ENCODE data around the gene RAC3.

Gene RAC3

GRCh38 chr17:82007228-82007494 lies 24.3 kb upstream of the RAC3 start:
- Histone ChIP-seq H3K4me1 (ENCODE audit: control insufficient read depth, insufficient read depth, low read length, poor library complexity, severe bottlenecking) (no peaks in the 10 kb centered on the region), H3K27me3 (replicated peaks; ENCODE audit: control insufficient read depth, insufficient read depth, low read length, poor library complexity, severe bottlenecking) (no peaks in the 10 kb centered on the region), H3K9me3 (ENCODE audit: control insufficient read depth, low read length) (no peaks in the 10 kb centered on the region), H3K36me3 (ENCODE audit: control insufficient read depth, insufficient read depth, low read length) (no peaks in the 10 kb centered on the region), H3K27ac (ENCODE audit: insufficient read depth, low read length, poor library complexity, severe bottlenecking) (no peak overlapping the region), H3K4me3 (ENCODE audit: insufficient read depth, low read depth, low read length, poor library complexity, severe bottlenecking) (no peak overlapping the region)
- DNase-seq, result no peak

- Histone ChIP-seq H3K27me3 (replicated peaks; ENCODE audit: control insufficient read depth, insufficient read depth, low read length, poor library complexity, severe bottlenecking) (no peaks in the 10 kb centered on the region), H3K27ac (ENCODE audit: insufficient read depth, low read length, poor library complexity, severe bottlenecking) (no peak overlapping the region), H3K4me1 (ENCODE audit: control insufficient read depth, insufficient read depth, low read length, poor library complexity, severe bottlenecking) (no peaks in the 10 kb centered on the region), H3K9me3 (ENCODE audit: control insufficient read depth, low read length) (no peaks in the 10 kb centered on the region), H3K36me3 (ENCODE audit: control insufficient read depth, insufficient read depth, low read length) (no peaks in the 10 kb centered on the region), H3K4me3 (ENCODE audit: insufficient read depth, low read depth, low read length, poor library complexity, severe bottlenecking) (no peak overlapping the region)
- no peak for DNase-seq
Observed at GRCh38 chr17:82007495-82008257, 23.8 kb upstream of the RAC3 start.

DNA sequence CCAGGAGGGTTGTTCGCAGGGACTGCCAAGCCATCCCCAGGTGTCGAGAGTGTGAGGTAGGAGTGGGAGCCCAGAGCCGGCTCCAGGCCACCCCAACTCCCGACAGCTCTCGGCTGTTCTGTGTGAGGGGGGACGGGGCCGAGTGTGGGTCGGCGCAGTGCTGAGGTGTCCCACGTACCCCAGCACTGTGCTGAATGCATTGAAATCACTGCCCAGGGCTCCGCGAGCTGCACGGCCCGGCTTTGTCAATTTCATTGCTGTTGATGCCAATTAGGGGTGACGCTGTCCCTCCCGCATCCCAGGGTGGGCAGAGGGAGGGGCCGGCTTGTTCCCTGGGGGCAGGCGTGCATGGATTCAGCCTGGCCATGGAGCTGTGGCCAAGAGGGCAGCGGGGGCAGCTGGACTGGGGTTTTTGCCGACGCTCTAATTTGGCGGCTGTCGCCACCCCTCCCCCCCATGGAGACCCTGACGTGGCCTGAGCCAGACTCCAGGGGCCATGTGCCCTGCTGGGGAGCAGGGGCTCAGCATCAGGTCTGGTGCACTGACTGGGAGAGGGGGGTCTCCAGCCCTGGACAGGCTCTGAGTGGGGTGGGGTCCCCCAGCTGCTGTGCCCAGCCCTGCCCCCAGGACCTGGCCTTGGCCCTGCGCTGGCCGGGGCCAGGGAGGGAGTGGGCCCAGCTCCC lies 23.1 kb upstream of the RAC3 start:
- no peaks in the 10 kb centered on the region for H3K36me3 ChIP-seq (ENCODE audit: control insufficient read depth, insufficient read depth, low read length)

GRCh38 chr17:82008941-82009405 lies 22.5 kb upstream of the RAC3 start:
- no peaks in the 10 kb centered on the region for H3K9me3 ChIP-seq (ENCODE audit: control insufficient read depth, low read length)
- H3K4me3 ChIP-seq (ENCODE audit: insufficient read depth, low read depth, low read length, poor library complexity, severe bottlenecking), result no peak overlapping the region
- no peaks in the 10 kb centered on the region for H3K4me1 ChIP-seq (ENCODE audit: control insufficient read depth, insufficient read depth, low read length, poor library complexity, severe bottlenecking)
- no peak for DNase-seq
- no peak overlapping the region for H3K27ac ChIP-seq (ENCODE audit: insufficient read depth, low read length, poor library complexity, severe bottlenecking)
- no peaks in the 10 kb centered on the region for H3K27me3 ChIP-seq (replicated peaks; ENCODE audit: control insufficient read depth, insufficient read depth, low read length, poor library complexity, severe bottlenecking)
- no peaks in the 10 kb centered on the region for H3K36me3 ChIP-seq (ENCODE audit: control insufficient read depth, insufficient read depth, low read length)

More for the DNA sequence above, 23.1 kb upstream of the RAC3 start:
- no peak overlapping the region for H3K4me3 ChIP-seq (ENCODE audit: insufficient read depth, low read depth, low read length, poor library complexity, severe bottlenecking)
- no peaks in the 10 kb centered on the region for H3K4me1 ChIP-seq (ENCODE audit: control insufficient read depth, insufficient read depth, low read length, poor library complexity, severe bottlenecking)
- no peaks in the 10 kb centered on the region for H3K9me3 ChIP-seq (ENCODE audit: control insufficient read depth, low read length)
- no peak for DNase-seq
- no peaks in the 10 kb centered on the region for H3K27me3 ChIP-seq (replicated peaks; ENCODE audit: control insufficient read depth, insufficient read depth, low read length, poor library complexity, severe bottlenecking)
- no peak overlapping the region for H3K27ac ChIP-seq (ENCODE audit: insufficient read depth, low read length, poor library complexity, severe bottlenecking)

DNA sequence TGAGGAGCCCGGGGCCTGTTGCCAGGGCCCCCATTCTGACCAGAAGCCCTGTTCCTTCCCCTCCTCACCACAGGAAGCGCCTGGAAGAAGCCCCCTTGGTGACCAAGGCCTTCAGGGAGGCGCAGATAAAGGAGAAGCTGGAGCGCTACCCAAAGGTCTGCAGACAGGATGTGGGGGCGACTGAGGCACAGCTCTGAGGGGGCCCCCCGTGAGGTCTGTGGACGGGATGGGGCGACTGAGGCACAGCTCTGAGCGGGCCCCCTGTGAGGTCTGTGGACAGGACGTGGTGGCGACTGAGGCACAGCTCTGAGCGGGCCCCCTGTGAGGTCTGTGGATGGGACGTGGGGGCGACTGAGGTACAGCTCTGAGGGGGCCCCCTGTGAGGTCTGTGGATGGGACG lies 22.1 kb upstream of the RAC3 start:
- H3K27ac ChIP-seq (ENCODE audit: insufficient read depth, low read length, poor library complexity, severe bottlenecking), result no peak overlapping the region
- no peaks in the 10 kb centered on the region for H3K27me3 ChIP-seq (replicated peaks; ENCODE audit: control insufficient read depth, insufficient read depth, low read length, poor library complexity, severe bottlenecking)
- no peak for DNase-seq
- no peaks in the 10 kb centered on the region for H3K36me3 ChIP-seq (ENCODE audit: control insufficient read depth, insufficient read depth, low read length)
- H3K4me3 ChIP-seq (ENCODE audit: insufficient read depth, low read depth, low read length, poor library complexity, severe bottlenecking), result no peak overlapping the region
- no peaks in the 10 kb centered on the region for H3K4me1 ChIP-seq (ENCODE audit: control insufficient read depth, insufficient read depth, low read length, poor library complexity, severe bottlenecking)
- no peaks in the 10 kb centered on the region for H3K9me3 ChIP-seq (ENCODE audit: control insufficient read depth, low read length)

GRCh38 chr17:82010575-82011525 lies 20.6 kb upstream of the RAC3 start:
- Histone ChIP-seq H3K27ac (ENCODE audit: insufficient read depth, low read length, poor library complexity, severe bottlenecking) (no peak overlapping the region), H3K4me1 (ENCODE audit: control insufficient read depth, insufficient read depth, low read length, poor library complexity, severe bottlenecking) (no peaks in the 10 kb centered on the region), H3K9me3 (ENCODE audit: control insufficient read depth, low read length) (no peaks in the 10 kb centered on the region), H3K36me3 (ENCODE audit: control insufficient read depth, insufficient read depth, low read length) (no peaks in the 10 kb centered on the region), H3K27me3 (replicated peaks; ENCODE audit: control insufficient read depth, insufficient read depth, low read length, poor library complexity, severe bottlenecking) (no peaks in the 10 kb centered on the region), H3K4me3 (ENCODE audit: insufficient read depth, low read depth, low read length, poor library complexity, severe bottlenecking) (no peak overlapping the region)
- no peak for DNase-seq

- Histone ChIP-seq H3K9me3 (ENCODE audit: control insufficient read depth, low read length) (no peaks in the 10 kb centered on the region), H3K27me3 (replicated peaks; ENCODE audit: control insufficient read depth, insufficient read depth, low read length, poor library complexity, severe bottlenecking) (no peaks in the 10 kb centered on the region), H3K4me3 (ENCODE audit: insufficient read depth, low read depth, low read length, poor library complexity, severe bottlenecking) (no peak overlapping the region), H3K36me3 (ENCODE audit: control insufficient read depth, insufficient read depth, low read length) (no peaks in the 10 kb centered on the region), H3K27ac (ENCODE audit: insufficient read depth, low read length, poor library complexity, severe bottlenecking) (no peak overlapping the region), H3K4me1 (ENCODE audit: control insufficient read depth, insufficient read depth, low read length, poor library complexity, severe bottlenecking) (no peaks in the 10 kb centered on the region)
- no peak for DNase-seq
Observed at GRCh38 chr17:82011617-82012187, 19.8 kb upstream of the RAC3 start.

GRCh38 chr17:82012261-82012639 lies 19.2 kb upstream of the RAC3 start:
- Histone ChIP-seq H3K27ac (ENCODE audit: insufficient read depth, low read length, poor library complexity, severe bottlenecking) (no peak overlapping the region), H3K4me3 (ENCODE audit: insufficient read depth, low read depth, low read length, poor library complexity, severe bottlenecking) (no peak overlapping the region), H3K36me3 (ENCODE audit: control insufficient read depth, insufficient read depth, low read length) (no peaks in the 10 kb centered on the region), H3K4me1 (ENCODE audit: control insufficient read depth, insufficient read depth, low read length, poor library complexity, severe bottlenecking) (no peaks in the 10 kb centered on the region), H3K9me3 (ENCODE audit: control insufficient read depth, low read length) (no peaks in the 10 kb centered on the region), H3K27me3 (replicated peaks; ENCODE audit: control insufficient read depth, insufficient read depth, low read length, poor library complexity, severe bottlenecking) (no peaks in the 10 kb centered on the region)
- DNase-seq, result no peak

- Histone ChIP-seq H3K27me3 (replicated peaks; ENCODE audit: control insufficient read depth, insufficient read depth, low read length, poor library complexity, severe bottlenecking) (no peaks in the 10 kb centered on the region), H3K9me3 (ENCODE audit: control insufficient read depth, low read length) (no peaks in the 10 kb centered on the region), H3K27ac (ENCODE audit: insufficient read depth, low read length, poor library complexity, severe bottlenecking) (no peak overlapping the region), H3K36me3 (ENCODE audit: control insufficient read depth, insufficient read depth, low read length) (no peaks in the 10 kb centered on the region), H3K4me3 (ENCODE audit: insufficient read depth, low read depth, low read length, poor library complexity, severe bottlenecking) (no peak overlapping the region), H3K4me1 (ENCODE audit: control insufficient read depth, insufficient read depth, low read length, poor library complexity, severe bottlenecking) (no peaks in the 10 kb centered on the region)
- DNase-seq, result no peak
Observed at GRCh38 chr17:82012640-82013295, 18.7 kb upstream of the RAC3 start.

Measured in effector memory CD4-positive, alpha-beta T cell (primary cell).